GM21381 (cell line): ENCODE data around the gene TMEM50B.
"Not testable (repeated sequence)": the region's sequence is repeated elsewhere in the genome, so short reads cannot be mapped to it uniquely, and the experiment has no call there.

Source experiments
- ATAC-seq: cut with Tn5 transposase; IDR thresholded peaks from one replicate; pipeline ENCODE4 v1.9.1; 2021; ENCODE audit warnings: mild to moderate bottlenecking, moderate library complexity; ENCODE audit not compliant: unreplicated experiment

Gene TMEM50B

DNA sequence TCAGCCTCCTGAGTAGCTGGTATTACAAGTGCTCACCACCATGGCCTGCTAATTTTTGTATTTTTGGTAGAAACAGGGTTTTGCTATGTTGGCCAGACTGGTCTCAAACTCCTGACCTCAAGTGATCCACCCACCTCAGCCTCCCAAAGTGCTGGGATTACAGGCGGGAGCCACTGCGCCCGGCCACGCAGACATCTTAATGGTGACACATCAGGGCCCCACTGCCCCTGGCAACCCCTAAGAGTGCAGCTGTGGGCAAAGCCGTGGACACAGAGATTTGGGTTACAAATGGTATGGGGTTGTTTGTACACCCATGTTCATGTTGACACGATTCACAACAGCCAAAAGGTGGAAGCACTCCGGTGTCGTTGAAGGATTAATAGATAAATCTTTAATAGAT is 46.8 kb downstream of the TMEM50B start:
- no peak for ATAC-seq

DNA sequence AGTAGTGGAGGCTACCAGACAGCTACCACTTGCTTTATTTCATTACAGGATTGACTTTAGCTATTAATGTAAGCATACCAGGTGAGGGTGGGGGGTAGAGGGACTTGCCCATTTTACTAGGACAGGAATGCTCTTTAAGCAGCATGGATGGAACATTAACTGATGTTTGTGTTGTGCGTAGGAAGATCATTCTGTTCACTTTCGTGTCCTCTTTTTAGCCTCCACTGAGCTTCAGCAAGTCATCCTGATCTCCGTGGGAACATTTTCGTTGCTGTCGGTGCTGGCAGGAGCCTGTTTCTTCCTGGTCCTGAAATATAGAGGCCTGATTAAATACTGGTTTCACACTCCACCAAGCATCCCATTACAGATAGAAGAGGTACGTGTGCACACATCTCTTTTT is 47.3 kb downstream of the TMEM50B start:
- ATAC-seq: no peak

DNA sequence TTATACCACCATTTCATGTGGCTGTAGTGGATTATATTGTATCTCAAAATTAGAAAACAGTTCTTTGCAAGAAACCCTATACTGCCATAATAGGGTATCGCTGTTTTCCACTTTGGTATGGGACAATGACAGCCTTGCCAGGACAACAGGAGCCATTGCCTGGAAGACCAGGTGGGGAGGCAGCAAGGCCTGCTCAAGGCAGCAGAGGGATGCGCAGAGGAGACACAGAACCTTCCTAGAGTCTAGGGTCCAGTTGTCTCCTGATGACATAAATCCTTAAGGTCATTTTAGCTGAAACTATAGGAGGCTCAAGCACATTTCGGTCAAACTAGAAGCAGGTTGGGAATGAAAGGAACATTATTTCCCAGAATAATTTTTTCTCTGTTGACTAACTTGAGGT is 48.9 kb downstream of the TMEM50B start:
- ATAC-seq: no peak

DNA sequence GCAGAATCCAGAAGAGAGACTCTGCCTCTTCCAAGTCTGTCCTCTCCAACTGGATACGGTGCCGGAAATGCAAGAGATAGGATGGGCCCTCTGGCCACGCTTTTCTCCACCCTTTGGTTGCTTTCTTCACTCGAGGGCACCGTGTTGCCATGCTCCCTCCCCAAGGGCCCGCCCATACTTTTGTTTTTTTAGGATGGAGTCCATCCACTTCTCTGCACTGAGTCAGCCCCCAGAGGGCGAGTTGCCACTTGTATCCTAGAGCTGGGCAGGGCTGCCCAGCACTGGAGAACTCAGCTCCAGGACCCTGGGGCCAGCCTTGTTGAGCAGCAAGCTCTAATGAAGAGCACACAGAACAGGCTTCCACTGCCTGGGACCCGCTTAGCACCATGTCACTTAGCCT is 51.1 kb downstream of the TMEM50B start:
- ATAC-seq: no peak

DNA sequence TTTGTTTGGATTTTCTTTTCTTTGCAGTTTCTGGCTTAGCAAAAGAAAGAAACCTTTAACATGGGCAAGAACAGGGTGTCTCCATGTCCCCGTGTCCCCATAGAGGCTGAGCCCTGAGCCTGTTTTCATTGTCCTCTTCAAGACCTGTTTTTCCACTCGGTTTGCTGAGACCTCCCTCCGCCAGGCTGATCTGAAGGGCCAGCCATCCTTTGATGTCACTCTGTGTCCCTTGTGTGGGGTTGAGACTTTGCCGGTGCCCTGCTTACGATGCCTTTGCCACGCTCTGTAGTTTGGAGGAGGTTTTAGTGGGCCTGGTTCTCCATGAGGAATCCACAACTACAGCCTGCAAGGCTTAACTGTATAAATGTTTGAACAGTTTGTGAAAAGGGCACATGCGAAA is 52.7 kb downstream of the TMEM50B start:
- ATAC-seq: no peak

DNA sequence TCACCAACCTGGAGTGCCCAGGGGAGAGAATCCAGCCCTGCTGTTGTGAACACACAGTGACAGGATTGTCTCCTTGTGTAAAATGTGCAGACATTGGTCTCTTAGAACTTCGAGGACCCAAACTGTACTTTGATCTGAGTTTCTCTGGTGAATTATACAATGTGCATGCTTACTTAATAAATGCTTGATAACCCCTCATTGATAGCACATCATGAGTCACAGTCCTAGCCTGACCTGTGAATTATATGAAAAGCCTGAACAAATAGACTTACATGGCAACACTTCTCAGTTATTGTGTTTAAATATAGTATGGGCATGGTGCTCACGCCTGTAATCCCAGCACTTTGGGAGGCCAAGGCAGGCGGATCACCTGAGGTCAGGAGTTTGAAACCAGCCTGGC is 53.9 kb downstream of the TMEM50B start:
- ATAC-seq: no peak

DNA sequence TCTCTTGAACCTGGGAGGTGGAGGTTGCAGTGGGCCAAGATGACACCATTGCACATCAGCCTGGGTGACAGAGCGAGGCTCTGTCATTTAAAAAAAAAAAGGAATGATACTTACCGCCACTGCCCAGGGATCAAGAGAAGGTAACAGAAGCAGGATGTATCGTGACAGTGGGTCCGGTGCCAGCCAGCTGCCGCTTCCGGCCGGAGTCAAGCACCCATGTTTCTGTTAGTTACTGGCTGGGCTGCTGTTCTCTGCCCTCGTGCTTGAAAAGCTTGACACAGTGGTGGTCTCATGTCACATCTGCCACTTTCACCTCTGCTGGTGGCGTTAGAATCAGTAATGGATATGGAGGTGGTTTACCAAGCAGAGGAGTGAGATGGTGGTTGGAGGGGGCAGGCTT is 55.6 kb downstream of the TMEM50B start:
- no peak for ATAC-seq

DNA sequence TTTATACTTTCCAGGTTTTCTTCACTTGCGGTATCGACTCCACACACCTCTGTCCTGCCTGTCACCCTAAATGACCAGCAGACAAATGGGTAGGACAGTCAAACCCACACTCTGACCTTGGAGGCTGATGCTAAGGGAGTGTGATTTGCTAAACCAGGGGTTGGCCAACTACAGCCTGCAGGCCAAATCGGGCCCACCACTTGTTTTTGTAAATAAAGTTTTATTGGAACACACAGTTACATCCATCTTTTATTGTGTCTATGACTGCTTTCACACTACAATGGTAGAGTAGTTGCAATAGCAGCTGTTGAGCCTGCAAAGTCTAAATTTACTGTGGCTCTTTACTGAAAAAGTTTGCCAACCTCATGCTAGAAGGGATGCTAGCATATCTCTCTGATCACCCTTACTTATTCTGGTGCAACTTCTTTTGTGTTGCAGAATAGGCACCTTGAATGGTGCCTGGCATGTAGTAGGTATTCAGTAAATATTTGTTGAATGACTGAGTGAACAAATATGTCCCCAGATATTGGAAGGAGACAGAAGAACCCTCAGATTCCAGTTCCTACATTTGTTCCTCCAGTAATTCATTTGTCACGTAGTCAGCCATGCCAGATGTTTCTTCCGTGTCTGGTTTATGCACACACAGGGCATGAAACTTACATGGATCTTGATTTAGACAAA is 57.9 kb downstream of the TMEM50B start:
- ATAC-seq: no peak

DNA sequence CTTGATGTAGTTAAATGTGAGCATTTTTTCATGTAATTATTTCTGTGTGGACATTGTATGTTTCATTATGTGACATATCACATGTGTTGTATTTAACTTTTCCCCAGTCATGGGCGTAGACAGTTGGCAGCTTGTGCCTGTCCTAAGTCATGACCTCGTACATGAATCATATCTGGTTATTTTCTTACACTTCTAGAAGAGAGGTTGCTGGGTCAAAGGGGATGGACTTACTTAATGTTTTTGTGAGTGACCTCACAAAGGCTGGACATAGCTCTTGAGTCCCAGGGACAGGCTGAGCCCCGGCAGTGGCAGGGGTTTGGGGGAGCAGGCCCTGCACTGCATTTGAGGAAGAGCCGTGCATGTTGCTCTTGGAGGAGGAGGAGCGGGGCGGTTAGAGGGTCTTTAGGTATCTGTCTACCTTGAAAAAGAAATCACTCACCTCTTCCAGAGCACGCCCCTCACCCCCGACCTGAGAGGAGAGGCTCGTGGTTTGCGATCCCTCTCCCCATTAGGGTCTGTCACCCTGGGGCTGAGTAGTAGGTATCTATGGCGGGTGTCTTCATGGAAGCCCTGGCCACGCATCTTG is 60.1 kb downstream of the TMEM50B start:
- no peak for ATAC-seq

DNA sequence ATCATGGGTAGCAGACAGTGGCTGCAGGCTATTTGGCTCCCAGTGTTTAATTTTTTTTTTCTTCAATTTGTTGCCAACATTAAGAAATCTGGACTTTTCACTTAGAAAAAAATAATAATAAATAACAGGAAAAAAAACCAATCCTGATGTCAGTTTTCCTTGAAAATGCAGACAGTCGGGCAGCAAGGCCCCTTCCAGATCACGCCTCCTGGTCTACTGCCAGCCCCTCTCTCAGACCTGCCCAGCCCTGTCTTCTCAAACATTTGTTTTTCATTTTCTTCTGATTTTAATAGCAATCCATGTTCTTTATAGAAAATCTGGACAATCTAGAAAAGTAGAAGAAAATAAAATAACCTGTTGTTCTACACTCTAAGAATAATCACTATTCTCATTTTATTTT is 61.1 kb downstream of the TMEM50B start:
- ATAC-seq: no peak

DNA sequence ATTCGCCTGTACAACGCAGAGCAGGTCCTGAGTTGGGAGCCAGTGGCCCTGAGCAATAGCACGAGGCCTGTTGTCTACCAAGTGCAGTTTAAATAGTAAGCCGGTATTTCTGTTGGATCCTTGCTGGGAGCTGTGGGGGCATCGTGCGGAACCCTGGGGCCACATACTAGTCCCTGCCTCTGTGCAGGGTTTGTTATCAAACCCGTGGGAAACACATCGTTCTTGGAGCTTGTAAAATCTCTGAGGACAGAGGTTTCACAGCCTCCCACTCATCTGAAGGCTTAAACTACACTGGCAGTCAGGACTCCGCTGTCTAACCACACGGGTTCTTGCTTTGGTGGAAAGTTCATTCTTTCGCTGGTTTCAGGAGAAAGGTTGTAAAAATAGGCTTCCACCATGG is 64.8 kb downstream of the TMEM50B start:
- no peak for ATAC-seq

DNA sequence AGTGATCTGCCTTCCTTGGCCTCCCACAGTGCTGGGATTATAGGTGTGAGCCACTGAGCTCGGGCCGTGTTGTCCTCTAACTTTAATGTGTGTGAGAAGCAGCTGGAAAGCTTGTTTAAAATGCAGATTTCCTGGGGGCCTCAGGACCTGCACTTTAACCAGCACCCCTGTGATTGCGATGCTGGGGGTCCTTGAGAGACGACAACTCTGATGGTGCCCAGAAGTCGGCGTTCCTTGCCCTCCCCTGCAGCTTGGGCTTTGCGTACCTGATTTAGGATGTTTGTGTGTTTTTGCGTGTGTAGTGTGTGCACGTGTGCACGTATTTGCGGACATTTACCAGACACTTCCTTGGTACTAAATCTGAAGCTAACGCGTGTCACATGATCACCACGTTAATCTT is 65.7 kb downstream of the TMEM50B start:
- ATAC-seq: no peak

DNA sequence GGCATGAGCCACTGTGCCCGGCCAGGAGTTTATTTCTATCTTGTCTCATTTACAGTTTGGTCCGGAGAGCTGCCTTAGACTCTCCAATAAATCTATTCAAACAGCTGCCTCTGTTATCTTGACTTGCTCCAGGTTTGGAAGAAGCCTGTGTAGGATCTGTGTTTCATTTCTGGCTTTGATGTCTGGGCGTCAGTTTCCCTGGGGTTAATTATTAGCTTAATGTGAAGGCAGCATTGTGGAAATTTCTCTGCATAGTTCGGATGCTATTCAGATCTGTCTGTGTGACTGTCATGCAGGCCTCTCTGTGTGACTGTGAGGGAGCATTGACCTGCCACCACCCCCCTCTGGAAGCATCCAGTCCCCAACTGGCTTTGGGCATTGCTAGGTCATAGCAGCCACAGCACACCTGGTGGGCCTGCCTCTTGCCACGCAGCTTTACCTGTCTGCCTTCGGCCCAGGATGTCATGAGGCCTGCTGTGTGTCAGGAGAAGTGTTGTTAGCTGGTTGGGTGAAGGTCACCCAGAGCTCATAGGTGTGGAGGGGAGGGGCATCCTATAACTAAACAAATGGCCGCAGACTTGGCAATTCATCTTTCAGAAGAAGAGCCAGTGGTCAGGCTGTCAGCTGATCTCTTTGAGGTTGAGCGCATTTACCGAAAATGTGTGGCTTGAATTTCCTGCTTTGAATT is 66.8 kb downstream of the TMEM50B start:
- ATAC-seq: no peak

DNA sequence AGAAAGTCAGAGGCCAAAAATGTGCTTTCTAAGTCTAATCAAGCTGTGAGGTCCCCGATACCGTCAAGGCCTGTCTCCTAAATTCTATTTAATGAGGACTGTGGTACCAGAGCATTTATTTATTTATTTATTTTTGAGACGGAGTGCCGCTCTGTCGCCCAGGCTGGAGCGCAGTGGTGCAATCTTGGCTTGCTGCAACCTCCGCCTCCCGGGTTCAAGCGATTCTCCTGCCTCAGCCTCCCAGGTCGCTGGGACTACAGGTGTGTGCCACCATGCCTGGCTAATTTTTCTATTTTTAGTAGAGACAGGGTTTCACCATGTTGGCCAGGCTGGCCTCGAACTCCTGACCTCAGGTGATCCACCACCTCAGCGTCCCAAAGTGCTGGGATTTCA is 67.3 kb downstream of the TMEM50B start:
- ATAC-seq: not testable (repeated sequence)

DNA sequence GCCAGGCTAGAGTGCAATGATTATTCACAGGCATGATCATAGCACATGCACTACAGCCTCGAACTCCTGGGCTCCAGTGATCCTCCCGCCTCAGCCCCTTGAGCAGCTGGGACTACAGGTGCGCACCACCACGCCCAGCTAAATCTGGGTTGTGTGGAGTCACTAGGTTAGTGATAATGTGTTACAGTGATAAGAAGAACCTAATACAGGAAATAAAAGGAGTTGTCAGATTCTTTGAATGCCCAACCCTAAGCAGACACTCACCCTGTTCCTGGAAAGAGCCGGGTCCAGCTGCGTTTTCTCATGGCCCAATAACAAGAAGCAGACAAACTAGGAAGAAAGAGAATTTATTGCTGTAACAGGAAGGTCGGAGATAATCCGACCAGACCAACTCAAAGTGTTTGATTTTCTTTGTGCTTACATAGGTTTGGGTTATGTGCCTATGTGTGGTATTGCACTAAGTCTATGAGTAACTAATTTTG is 67.8 kb downstream of the TMEM50B start:
- ATAC-seq: no peak

DNA sequence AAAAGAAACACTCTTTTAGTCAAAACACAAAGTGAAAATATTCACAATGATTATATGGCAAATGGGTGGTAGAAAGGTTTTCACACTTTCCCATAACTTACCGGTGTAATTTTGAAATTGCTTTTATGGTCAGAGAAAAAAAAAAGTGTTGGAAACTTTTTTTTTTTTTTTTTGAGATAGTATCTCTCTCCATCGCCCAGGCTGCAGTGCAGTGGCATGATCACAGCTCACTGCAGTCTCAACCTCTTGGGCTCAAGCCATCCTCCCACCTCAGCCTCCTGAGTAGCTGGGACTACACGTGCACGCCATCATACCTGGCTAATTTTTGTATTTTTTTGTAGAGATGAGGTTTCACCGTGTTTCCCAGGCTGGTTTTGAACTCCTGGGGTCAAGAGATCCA is 73.3 kb downstream of the TMEM50B start:
- no peak for ATAC-seq

DNA sequence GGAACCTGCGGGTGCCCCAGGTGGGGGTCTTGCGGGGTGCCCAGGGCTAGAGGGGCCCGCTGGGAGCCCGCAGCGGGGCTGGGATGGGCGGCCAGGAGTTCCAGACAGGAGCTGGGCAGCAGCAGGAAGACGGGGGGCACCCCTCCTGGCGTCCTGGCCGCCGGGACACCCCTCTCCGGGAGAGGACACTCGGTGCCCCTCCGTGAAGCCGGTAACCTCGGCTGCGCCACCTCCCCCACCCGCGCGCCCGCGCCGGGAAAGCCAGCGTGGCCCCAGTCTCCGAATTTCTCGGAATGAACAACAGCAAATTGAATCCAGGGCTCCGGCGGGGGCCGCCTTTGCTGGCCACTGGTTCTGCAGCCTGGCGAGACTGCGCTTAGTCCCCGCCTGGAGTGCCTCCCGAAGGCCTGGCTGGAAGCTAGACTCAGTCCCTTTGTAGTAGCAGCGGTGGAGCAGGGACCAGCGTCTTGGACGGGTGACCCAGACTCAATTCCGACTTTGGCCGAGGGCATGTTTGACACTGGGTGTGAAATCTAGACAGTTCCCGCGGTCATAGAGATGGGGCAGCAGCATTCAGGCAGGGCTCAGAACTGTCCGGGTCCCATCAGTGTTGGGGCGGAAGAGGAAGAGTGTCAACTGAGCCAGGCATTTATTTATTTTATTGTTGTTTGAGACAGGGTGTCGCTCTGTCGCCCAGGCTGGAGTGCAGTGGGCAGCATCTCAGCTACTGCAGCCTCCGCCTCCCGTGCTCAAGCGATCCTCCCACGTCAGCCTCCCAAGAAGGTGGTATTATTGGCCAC is 75.8 kb downstream of the TMEM50B start:
- peak; percentile 38 for ATAC-seq

DNA sequence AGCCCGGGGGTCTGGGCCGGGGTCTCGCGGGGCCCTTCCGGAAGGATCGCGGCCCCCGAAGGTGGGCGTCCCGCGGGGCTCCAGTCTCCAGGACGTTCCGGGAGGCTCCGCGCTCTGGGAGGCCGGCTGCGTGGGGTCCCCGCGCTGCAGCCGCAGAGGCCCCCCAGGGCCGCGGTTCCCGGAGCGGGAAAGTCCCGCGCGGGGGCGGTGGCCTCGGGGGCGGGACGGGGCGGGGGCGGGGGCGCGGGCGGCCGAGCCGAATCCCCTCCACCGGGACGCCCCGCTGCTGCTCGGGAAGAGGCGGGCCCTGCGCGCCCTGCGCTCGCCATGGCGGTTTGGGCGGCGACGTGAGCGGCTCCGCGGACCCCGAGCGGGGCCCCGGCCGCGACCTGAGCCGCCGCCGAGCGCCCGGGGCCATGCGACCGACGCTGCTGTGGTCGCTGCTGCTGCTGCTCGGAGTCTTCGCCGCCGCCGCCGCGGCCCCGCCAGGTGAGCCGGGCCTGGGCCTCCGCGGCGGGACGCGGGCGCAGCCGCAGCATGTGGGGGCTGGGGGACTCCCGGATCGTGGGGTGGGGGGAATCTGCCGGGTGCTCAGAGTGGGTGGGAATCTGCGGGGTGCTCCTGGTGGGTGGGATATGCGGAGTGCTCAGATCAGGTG is 76.5 kb downstream of the TMEM50B start, which contains the start of gene IFNGR2:
Gene IFNGR2, plus strand, starts transcription at position 286 of the 658 bp plus-strand sequence. Its CDS starts 131 bp downstream, at position 417.
- ATAC-seq: no peak

DNA sequence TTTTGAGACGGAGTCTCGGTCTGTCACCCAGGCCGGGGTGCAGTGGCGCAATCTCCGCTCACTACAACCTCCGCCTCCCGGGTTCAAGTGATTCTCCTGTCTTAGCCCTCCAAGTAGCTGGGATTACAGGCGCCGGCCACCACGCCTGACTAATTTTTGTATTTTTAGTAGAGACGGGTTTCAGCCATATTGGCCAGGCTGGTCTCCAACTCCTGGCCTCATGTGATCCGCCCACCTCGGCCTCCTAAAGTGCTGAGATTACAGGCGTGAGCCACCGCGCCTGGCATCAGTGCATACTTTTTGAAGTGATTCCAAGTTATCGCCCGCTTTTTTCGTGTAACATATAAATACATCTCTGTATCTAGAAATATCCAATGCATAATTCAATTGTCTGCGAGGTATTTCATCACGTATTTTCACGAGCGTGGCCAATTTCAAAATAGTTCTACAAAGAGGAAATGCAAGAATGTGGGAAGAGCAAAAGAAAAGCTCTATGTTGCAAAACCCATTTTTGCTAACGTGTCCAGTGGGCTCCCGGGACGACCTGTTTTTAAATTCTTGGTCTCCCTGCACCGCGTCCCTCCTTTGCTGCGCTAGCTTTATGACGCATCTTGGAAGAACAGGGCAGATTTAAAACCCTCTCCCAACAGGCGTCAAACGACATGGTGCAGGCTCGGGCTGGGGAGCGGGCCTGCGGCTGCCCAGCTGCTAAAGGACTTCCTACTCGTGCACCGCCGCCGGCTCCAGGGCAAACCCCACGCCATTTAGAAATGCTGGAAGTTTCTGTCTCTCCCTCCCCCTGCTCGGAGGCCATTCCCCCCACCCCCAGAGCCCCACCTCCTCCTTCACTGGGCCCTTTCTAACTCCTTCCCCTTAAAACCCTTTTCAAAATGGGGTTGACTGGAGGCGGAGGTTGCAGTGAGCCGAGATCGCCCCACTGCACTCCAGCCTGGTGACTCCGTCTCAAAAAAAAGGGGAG is 77.5 kb downstream of the TMEM50B start:
- no peak for ATAC-seq

DNA sequence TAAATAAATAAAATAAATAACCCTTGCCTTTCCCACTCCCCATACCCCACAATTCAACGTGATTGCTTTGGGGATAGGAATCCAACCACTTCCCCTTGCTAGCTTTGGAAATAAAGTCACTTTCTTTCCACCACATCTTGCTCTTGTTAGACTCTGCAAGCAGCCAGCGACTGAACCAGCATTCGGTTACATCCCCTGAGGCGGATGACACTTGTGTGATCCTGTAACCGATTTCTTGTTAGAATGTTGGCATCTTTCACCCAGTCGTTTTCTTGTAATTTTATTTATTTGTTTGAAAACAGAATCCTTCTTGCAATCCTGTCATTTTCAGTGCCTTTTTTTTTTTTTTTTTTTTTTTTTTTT is 78.2 kb downstream of the TMEM50B start:
- ATAC-seq: no peak
